GM18867 (cell line): ENCODE measurements around the gene APOL1.
"Not testable (repeated sequence)": the region's sequence is repeated elsewhere in the genome, so short reads cannot be mapped to it uniquely, and the experiment has no call there.

Source experiments
- ATAC-seq: cut with Tn5 transposase; IDR thresholded peaks from one replicate; pipeline ENCODE4 v1.9.1; 2021; ENCODE audit warnings: mild to moderate bottlenecking, moderate library complexity; ENCODE audit not compliant: unreplicated experiment

The APOL1 gene

GRCh38 chr22:36244522-36245391 is 8.2 kb upstream of the APOL1 start:
- ATAC-seq, result no peak

- no peak for ATAC-seq
These were observed 7.1 kb upstream of the APOL1 start for GRCh38 chr22:36245805-36246356.

- no peak for ATAC-seq
These were observed 6.2 kb upstream of the APOL1 start for GRCh38 chr22:36246718-36247117.

GRCh38 chr22:36247955-36248354 is 5.0 kb upstream of the APOL1 start:
- no peak for ATAC-seq

- no peak for ATAC-seq
These were observed 3.8 kb upstream of the APOL1 start for GRCh38 chr22:36249160-36249559.

- ATAC-seq, result not testable (repeated sequence)
These were observed 2.5 kb upstream of the APOL1 start for GRCh38 chr22:36250292-36250960.

GRCh38 chr22:36251979-36252608 is 839 bp upstream of the APOL1 start:
- not testable (repeated sequence) for ATAC-seq

GRCh38 chr22:36253523-36254490 is 874 bp downstream of the APOL1 start:
- no peak for ATAC-seq

GRCh38 chr22:36255572-36255971 is 2.6 kb downstream of the APOL1 start:
- not testable (repeated sequence) for ATAC-seq

- ATAC-seq, result no peak
These were observed 3.5 kb downstream of the APOL1 start for GRCh38 chr22:36256478-36256877.

- ATAC-seq, result no peak
These were observed 4.4 kb downstream of the APOL1 start for GRCh38 chr22:36257308-36257707.

GRCh38 chr22:36257948-36258670 is 5.2 kb downstream of the APOL1 start:
- ATAC-seq, result no peak

GRCh38 chr22:36258701-36259614 is 6.0 kb downstream of the APOL1 start:
- ATAC-seq, result no peak

- ATAC-seq, result no peak
These were observed 6.8 kb downstream of the APOL1 start for GRCh38 chr22:36259615-36260300.

GRCh38 chr22:36261675-36262074 is 8.7 kb downstream of the APOL1 start:
- not testable (repeated sequence) for ATAC-seq

- ATAC-seq, result not testable (repeated sequence)
These were observed 9.4 kb downstream of the APOL1 start for GRCh38 chr22:36262307-36262706.

- not testable (repeated sequence) for ATAC-seq
These were observed 10.3 kb downstream of the APOL1 start for GRCh38 chr22:36263216-36263673.
